WTC11 (cell line): ENCODE data around the gene FKBP1A. TPM values are rescaled to one million over a fixed set of nuclear protein-coding genes. Genes with fewer than 3 reads are reported as not detected.

Experiments
- ATAC-seq: fragments of 200-7000 bp; cut with Tn5 transposase; 2 replicates; pipeline ENCODE4 v1.10.0; 2021; ENCODE audit warnings: mild to moderate bottlenecking, moderate library complexity
- CTCF ChIA-PET: fragments of 300-600 bp; sonication (Branson Sonifier 250); formaldehyde crosslinking; loops from one replicate; lab custom pipeline; 2021; ENCODE audit warnings: antibody characterized with exemption; lab: Charles Lee
- POLR2A ChIA-PET: fragments of 350-600 bp; sonication (Branson Sonifier 250); formaldehyde crosslinking; loops from one replicate; lab custom pipeline; 2021; ENCODE audit warnings: antibody characterized with exemption; lab: Charles Lee
- DNase-seq: peaks from one replicate; pipeline ENCODE4 v3.0.0; 2021; ENCODE audit warnings: low spot score
- H3K27ac Mint-ChIP-seq: 2 replicates; pipeline ENCODE4 v1.8.0; 2021; ENCODE audit warnings: mixed read lengths
- H3K27me3 Mint-ChIP-seq: 2 replicates; pipeline ENCODE4 v1.8.0; 2021; ENCODE audit warnings: low read depth, mild to moderate bottlenecking, moderate library complexity, mixed read lengths
- H3K36me3 Mint-ChIP-seq: 2 replicates; pipeline ENCODE4 v1.8.0; 2021; ENCODE audit warnings: mixed read lengths
- H3K4me1 Mint-ChIP-seq: 2 replicates; pipeline ENCODE4 v1.8.0; 2022; ENCODE audit warnings: mixed read lengths
- H3K4me3 Mint-ChIP-seq: 2 replicates; pipeline ENCODE4 v1.8.0; 2021; ENCODE audit warnings: mild to moderate bottlenecking, moderate library complexity, mixed read lengths
- H3K9me3 Mint-ChIP-seq: 2 replicates; pipeline ENCODE4 v1.8.0; 2021; ENCODE audit warnings: mixed read lengths
- ARID4B ChIP-seq: sonication (generic); formaldehyde crosslinking; IDR thresholded peaks from 2 replicates; pipeline ENCODE4 v1.8.0; 2023; ENCODE audit warnings: missing genetic modification reagents, mild to moderate bottlenecking, borderline replicate concordance
- E2F1 ChIP-seq: sonication (generic); formaldehyde crosslinking; IDR thresholded peaks from 2 replicates; pipeline ENCODE4 v1.8.0; 2022; ENCODE audit warnings: mild to moderate bottlenecking, missing genetic modification reagents
- ETV6 ChIP-seq: sonication (generic); formaldehyde crosslinking; IDR thresholded peaks from 2 replicates; pipeline ENCODE4 v1.8.1; 2022; ENCODE audit warnings: mild to moderate bottlenecking, missing genetic modification reagents
- GABPB1 ChIP-seq: sonication (generic); formaldehyde crosslinking; IDR thresholded peaks from 2 replicates; pipeline ENCODE4 v1.8.1; 2023; ENCODE audit warnings: mild to moderate bottlenecking, missing genetic modification reagents
- GRHL2 ChIP-seq: fragments of 250-450 bp; sonication (Bioruptor Pico); IDR thresholded peaks from 2 replicates; pipeline ENCODE4 v1.8.0; 2022; ENCODE audit warnings: mild to moderate bottlenecking, moderate library complexity; ENCODE audit not compliant: insufficient replicate concordance, severe bottlenecking
- HMGA2 ChIP-seq: fragments of 250-450 bp; sonication (Bioruptor Pico); IDR thresholded peaks from 2 replicates; pipeline ENCODE4 v1.4.0; 2021; ENCODE audit warnings: mild to moderate bottlenecking, moderate library complexity
- NFYB ChIP-seq: sonication (generic); formaldehyde crosslinking; conservative IDR thresholded peaks from 2 replicates; pipeline ENCODE4 v1.8.0; 2022; ENCODE audit warnings: low read depth, missing genetic modification reagents
- NR1H2 ChIP-seq: sonication (generic); formaldehyde crosslinking; IDR thresholded peaks from 2 replicates; pipeline ENCODE4 v1.9.0; 2021; ENCODE audit warnings: mild to moderate bottlenecking, moderate library complexity, missing genetic modification reagents
- SOX15 ChIP-seq: fragments of 250-450 bp; sonication (Bioruptor Pico); IDR thresholded peaks from 2 replicates; pipeline ENCODE4 v1.9.0; 2021; ENCODE audit warnings: mild to moderate bottlenecking
- TP53 ChIP-seq: sonication (generic); formaldehyde crosslinking; IDR thresholded peaks from 2 replicates; pipeline ENCODE4 v1.8.1; 2023; ENCODE audit warnings: mild to moderate bottlenecking, missing genetic modification reagents
- ZNF263 ChIP-seq: sonication (generic); formaldehyde crosslinking; IDR thresholded peaks from 2 replicates; pipeline ENCODE4 v1.8.1; 2022; ENCODE audit warnings: low read depth, mild to moderate bottlenecking, moderate library complexity, missing genetic modification reagents
- ZNF281 ChIP-seq: sonication (generic); formaldehyde crosslinking; IDR thresholded peaks from 2 replicates; pipeline ENCODE4 v1.8.0; 2023; ENCODE audit warnings: mild to moderate bottlenecking, missing genetic modification reagents
- ZNF317 ChIP-seq: sonication (generic); formaldehyde crosslinking; IDR thresholded peaks from 2 replicates; pipeline ENCODE4 v1.8.1; 2023; ENCODE audit warnings: low read depth, mild to moderate bottlenecking, moderate library complexity, missing genetic modification reagents, borderline replicate concordance
- ZNF416 ChIP-seq: fragments of 250-450 bp; sonication (Bioruptor Pico); IDR thresholded peaks from 2 replicates; pipeline ENCODE4 v1.9.0; 2021; ENCODE audit warnings: mild to moderate bottlenecking, inconsistent platforms
- total RNA-seq: library from RNA; stranded (reverse); gene quantifications from 3 replicates; pipeline ENCODE4 v1.2.3, GENCODE V29; 2021
- TF ChIP-seq, protein P1 (sequence below): sonication (generic); formaldehyde crosslinking; IDR thresholded peaks from 2 replicates; pipeline ENCODE4 v1.8.1; 2022; ENCODE audit warnings: mild to moderate bottlenecking, moderate library complexity, missing genetic modification reagents
- TF ChIP-seq, protein P2 (sequence below): sonication (generic); formaldehyde crosslinking; IDR thresholded peaks from 2 replicates; pipeline ENCODE4 v1.8.1; 2023; ENCODE audit warnings: mild to moderate bottlenecking, missing genetic modification reagents, moderate library complexity
- TF ChIP-seq, protein P3 (sequence below): fragments of 250-450 bp; sonication (Bioruptor Pico); conservative IDR thresholded peaks from 2 replicates; pipeline ENCODE4 v1.9.0; 2021; ENCODE audit warnings: mild to moderate bottlenecking

The FKBP1A gene
- total RNA-seq, 1 experiment from 2014 or later = 218 TPM

DNA sequence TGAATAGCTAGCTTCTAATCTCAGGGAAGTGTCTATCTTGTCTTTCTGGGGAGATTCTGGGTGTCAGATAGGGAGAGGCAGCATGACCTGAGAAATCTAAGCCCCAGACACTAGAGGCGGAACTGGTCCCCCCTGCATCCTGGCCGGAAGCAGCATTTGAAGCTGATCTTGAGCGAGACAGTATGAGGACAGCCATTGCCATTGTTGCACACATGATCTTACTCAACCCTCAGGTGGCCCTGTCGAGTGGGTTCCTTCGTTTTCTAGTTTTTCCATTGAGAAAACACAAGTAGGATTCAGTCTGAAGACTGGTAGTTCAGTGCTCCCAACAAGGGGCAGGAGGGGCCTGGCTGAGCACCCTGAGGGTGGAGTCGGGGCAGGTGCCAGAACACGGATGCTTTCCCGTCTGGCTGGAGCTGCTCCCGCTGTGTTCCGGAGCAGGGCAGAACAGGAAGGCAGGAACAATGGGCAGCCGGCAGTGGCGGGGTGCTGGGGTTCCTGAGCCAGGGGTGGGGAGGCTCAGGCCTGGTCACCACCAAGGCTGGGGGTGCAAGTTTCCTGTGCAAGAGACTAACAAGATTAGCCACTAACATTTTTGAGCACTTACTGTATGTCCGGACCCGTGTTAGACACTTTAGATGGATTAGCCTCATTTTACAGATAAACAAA is 56.0 kb downstream of the FKBP1A start:
- no peak for TF ChIP-seq NFYB (CRISPR knock-in tag)
- no peak for TF ChIP-seq NR1H2 (CRISPR knock-in tag)
- no peak for TF ChIP-seq ZNF317 (CRISPR knock-in tag)
- TF ChIP-seq TP53 (CRISPR knock-in tag) = no peak
- TF ChIP-seq, protein P1, sequence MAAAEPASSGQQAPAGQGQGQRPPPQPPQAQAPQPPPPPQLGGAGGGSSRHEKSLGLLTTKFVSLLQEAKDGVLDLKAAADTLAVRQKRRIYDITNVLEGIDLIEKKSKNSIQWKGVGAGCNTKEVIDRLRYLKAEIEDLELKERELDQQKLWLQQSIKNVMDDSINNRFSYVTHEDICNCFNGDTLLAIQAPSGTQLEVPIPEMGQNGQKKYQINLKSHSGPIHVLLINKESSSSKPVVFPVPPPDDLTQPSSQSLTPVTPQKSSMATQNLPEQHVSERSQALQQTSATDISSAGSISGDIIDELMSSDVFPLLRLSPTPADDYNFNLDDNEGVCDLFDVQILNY (CRISPR knock-in tag) = no peak
- no peak for TF ChIP-seq E2F1 (CRISPR knock-in tag)
- no peak for TF ChIP-seq ETV6
- no peak for TF ChIP-seq GRHL2 (CRISPR knock-in tag)
- TF ChIP-seq, protein P2, sequence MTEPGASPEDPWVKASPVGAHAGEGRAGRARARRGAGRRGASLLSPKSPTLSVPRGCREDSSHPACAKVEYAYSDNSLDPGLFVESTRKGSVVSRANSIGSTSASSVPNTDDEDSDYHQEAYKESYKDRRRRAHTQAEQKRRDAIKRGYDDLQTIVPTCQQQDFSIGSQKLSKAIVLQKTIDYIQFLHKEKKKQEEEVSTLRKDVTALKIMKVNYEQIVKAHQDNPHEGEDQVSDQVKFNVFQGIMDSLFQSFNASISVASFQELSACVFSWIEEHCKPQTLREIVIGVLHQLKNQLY (CRISPR knock-in tag) = no peak
- TF ChIP-seq, protein P3, sequence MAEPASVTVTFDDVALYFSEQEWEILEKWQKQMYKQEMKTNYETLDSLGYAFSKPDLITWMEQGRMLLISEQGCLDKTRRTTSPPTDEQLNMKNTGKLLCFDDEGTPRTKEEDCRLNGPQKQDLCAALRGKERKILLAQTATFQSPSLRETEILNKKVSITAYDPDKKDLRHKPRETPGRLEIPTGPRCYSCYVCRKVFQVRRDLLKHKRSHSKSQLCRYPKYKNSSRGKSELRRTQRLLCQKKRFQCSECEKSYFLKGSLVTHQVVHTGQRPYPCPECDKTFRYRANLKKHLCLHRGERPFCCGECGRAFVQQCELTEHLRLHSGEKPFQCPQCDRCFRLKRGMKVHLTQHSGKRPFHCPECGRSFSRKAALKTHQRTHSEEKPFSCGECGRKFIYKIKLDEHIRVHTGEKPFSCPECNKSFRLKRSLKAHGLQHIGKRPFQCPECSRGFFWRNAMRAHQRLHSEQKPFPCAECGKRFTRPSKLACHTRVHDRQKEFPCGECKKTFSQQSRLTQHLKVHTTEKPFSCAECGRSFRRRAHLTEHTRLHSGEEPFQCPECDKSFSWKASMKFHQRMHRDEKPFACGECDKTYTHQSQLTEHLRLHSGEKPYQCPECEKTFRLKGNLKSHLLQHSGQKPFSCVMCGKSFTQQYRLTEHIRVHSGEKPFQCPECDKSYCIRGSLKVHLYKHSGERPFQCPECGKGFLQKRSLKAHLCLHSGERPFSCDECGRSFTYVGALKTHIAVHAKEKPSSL (CRISPR knock-in tag) = no peak
- no peak for TF ChIP-seq ZNF281 (CRISPR knock-in tag)
- no peak for TF ChIP-seq GABPB1 (CRISPR knock-in tag)
- no peak for TF ChIP-seq ZNF263 (CRISPR knock-in tag)
- no peak for TF ChIP-seq ARID4B (CRISPR knock-in tag)
- no peak for TF ChIP-seq HMGA2 (CRISPR knock-in tag)
- TF ChIP-seq SOX15 = no peak
- TF ChIP-seq ZNF416 (CRISPR knock-in tag) = no peak
- ATAC-seq (peak; percentile 48), DNase-seq (no peak)
- Mint-ChIP-seq H3K9me3 (no peaks in the 10 kb centered on the region), H3K4me3 (no peak overlapping the region), H3K36me3 (peaks cover 16% of the 10 kb centered on the region), H3K4me1 (peaks cover 16% of the 10 kb centered on the region), H3K27me3 (no peaks in the 10 kb centered on the region; the same call in 1 of the 2 replicates), H3K27ac (no peak overlapping the region)
- ChIA-PET POLR2A (no interaction called here), CTCF (interaction anchor here (0.6 to 2.0 kb wide), 5 partner anchors 24 to 440 kb away, joined by 3 to 9 read pairs (median 3); no protein-coding TSS in a partner anchor)
